GM06990 (cell line): ENCODE results near the gene CHST11.

Source experiments
- DNase-seq: peaks from one replicate; pipeline ENCODE4 v3.0.0-alpha.2; 2011; ENCODE audit not compliant: insufficient read length; ENCODE audit errors: extremely low read depth
- H3K27me3 ChIP-seq: replicated peaks from 2 replicates; pipeline ENCODE4 v1.6.0; 2011; ENCODE audit warnings: low read length; ENCODE audit not compliant: control insufficient read depth, insufficient read depth
- H3K36me3 ChIP-seq: 2 replicates; pipeline ENCODE4 v1.5.1; 2011; ENCODE audit warnings: low read length; ENCODE audit not compliant: control insufficient read depth, insufficient read depth
- H3K4me3 ChIP-seq: replicated peaks from 2 replicates; pipeline ENCODE4 v1.5.1; 2011; ENCODE audit warnings: low read depth, mild to moderate bottlenecking, control low read depth, low read length
- CTCF ChIP-seq: IDR thresholded peaks from 2 replicates; pipeline ENCODE4 v1.5.1; 2011; ENCODE audit warnings: low read length, control low read depth, mild to moderate bottlenecking, inconsistent platforms; ENCODE audit not compliant: insufficient read depth, poor library complexity, severe bottlenecking

The CHST11 gene

GRCh38 chr12:104502638-104503037, 45.9 kb downstream of the CHST11 start:
- TF ChIP-seq CTCF, result no peak
- Histone ChIP-seq H3K4me3 (no peak overlapping the region), H3K27me3 (no peaks in the 10 kb centered on the region), H3K36me3 (no peaks in the 10 kb centered on the region; the same call in 1 of the 2 replicates)
- DNase-seq, result no peak

GRCh38 chr12:104503191-104503590, 46.4 kb downstream of the CHST11 start:
- no peaks in the 10 kb centered on the region for H3K27me3 ChIP-seq
- no peak for TF ChIP-seq CTCF
- no peak overlapping the region for H3K4me3 ChIP-seq
- no peak for DNase-seq
- H3K36me3 ChIP-seq, result no peaks in the 10 kb centered on the region; the same call in 1 of the 2 replicates

GRCh38 chr12:104504146-104504545, 47.4 kb downstream of the CHST11 start:
- H3K36me3 ChIP-seq, result no peaks in the 10 kb centered on the region; the same call in 1 of the 2 replicates
- H3K27me3 ChIP-seq, result no peaks in the 10 kb centered on the region
- DNase-seq, result no peak
- TF ChIP-seq CTCF, result no peak
- no peak overlapping the region for H3K4me3 ChIP-seq

GRCh38 chr12:104505095-104505818, 48.5 kb downstream of the CHST11 start:
- no peaks in the 10 kb centered on the region; the same call in 1 of the 2 replicates for H3K36me3 ChIP-seq
- no peak overlapping the region for H3K4me3 ChIP-seq
- no peaks in the 10 kb centered on the region for H3K27me3 ChIP-seq
- no peak for TF ChIP-seq CTCF
- peak; percentile 66 for DNase-seq

GRCh38 chr12:104506676-104507401, 50.1 kb downstream of the CHST11 start:
- Histone ChIP-seq H3K4me3 (no peak overlapping the region), H3K27me3 (no peaks in the 10 kb centered on the region), H3K36me3 (no peaks in the 10 kb centered on the region; the same call in 1 of the 2 replicates)
- no peak for DNase-seq
- no peak for TF ChIP-seq CTCF
